ENCODE data around the gene OBP2A.
A peak's percentile ranks its signal among the peaks of the same experiment; 100 is the strongest.
"Not testable (repeated sequence)": the region's sequence is repeated elsewhere in the genome, so short reads cannot be mapped to it uniquely, and the experiment has no call there.

Gene OBP2A

GRCh38 chr9:135545646-135546176, at the start of gene OBP2A:
Gene OBP2A, plus strand, starts transcription at chr9:135546126. Its CDS starts 55 bp downstream, at chr9:135546181.
- not testable (repeated sequence) for H3K36me3 Mint-ChIP-seq (ENCODE audit: low read depth); H3K4me3 Mint-ChIP-seq; H3K27ac Mint-ChIP-seq; H3K4me1 Mint-ChIP-seq (ENCODE audit: low read depth); H3K9me3 Mint-ChIP-seq; DNase-seq
- peaks cover 16% of the 10 kb centered on the region for H3K27me3 Mint-ChIP-seq

- no peak for DNase-seq
- Mint-ChIP-seq H3K9me3 (no peaks in the 10 kb centered on the region), H3K27me3 (peaks cover 11% of the 10 kb centered on the region), H3K36me3 (ENCODE audit: low read depth) (peaks cover 25% of the 10 kb centered on the region), H3K4me3 (peak overlapping the region; percentile 92), H3K27ac (no peak overlapping the region), H3K4me1 (ENCODE audit: low read depth) (peaks cover 24% of the 10 kb centered on the region)
Observed at GRCh38 chr9:135498381-135499126, 47.4 kb upstream of the OBP2A start.

- peaks cover 11% of the 10 kb centered on the region for H3K27me3 Mint-ChIP-seq
- peaks cover 28% of the 10 kb centered on the region for H3K4me1 Mint-ChIP-seq (ENCODE audit: low read depth)
- H3K36me3 Mint-ChIP-seq (ENCODE audit: low read depth), result peaks cover 34% of the 10 kb centered on the region
- H3K27ac Mint-ChIP-seq, result peak overlapping the region; percentile 72
- DNase-seq, result peak; percentile 94
- H3K4me3 Mint-ChIP-seq, result peak overlapping the region; percentile 92
- no peaks in the 10 kb centered on the region for H3K9me3 Mint-ChIP-seq
Observed at GRCh38 chr9:135499326-135500070, 46.4 kb upstream of the OBP2A start.

- peak overlapping the region; percentile 96 for H3K27ac Mint-ChIP-seq
- peaks cover 40% of the 10 kb centered on the region for H3K36me3 Mint-ChIP-seq (ENCODE audit: low read depth)
- H3K4me3 Mint-ChIP-seq, result peak overlapping the region; percentile 92
- no peaks in the 10 kb centered on the region for H3K9me3 Mint-ChIP-seq
- H3K27me3 Mint-ChIP-seq, result peaks cover 6% of the 10 kb centered on the region
- no peak for DNase-seq
- peaks cover 29% of the 10 kb centered on the region for H3K4me1 Mint-ChIP-seq (ENCODE audit: low read depth)
Observed at GRCh38 chr9:135500071-135500524, 45.8 kb upstream of the OBP2A start.

- H3K4me3 Mint-ChIP-seq, result peak within 1 kb of the TSS; percentile 92
- no peaks in the 10 kb centered on the region for H3K9me3 Mint-ChIP-seq
- H3K4me1 Mint-ChIP-seq (ENCODE audit: low read depth), result peaks cover 29% of the 10 kb centered on the region
- peaks cover 6% of the 10 kb centered on the region for H3K27me3 Mint-ChIP-seq
- peaks cover 45% of the 10 kb centered on the region for H3K36me3 Mint-ChIP-seq (ENCODE audit: low read depth)
- peak within 1 kb of the TSS; percentile 96 for H3K27ac Mint-ChIP-seq
- DNase-seq, result peak; percentile 91
Observed at GRCh38 chr9:135500525-135501260, 45.2 kb upstream of the OBP2A start, which contains the start of gene MRPS2. Gene MRPS2, plus strand, starts transcription at chr9:135500682. Its CDS starts 29 bp downstream, at chr9:135500711.

GRCh38 chr9:135501261-135502167, 44.4 kb upstream of the OBP2A start:
- H3K4me1 Mint-ChIP-seq (ENCODE audit: low read depth), result peaks cover 29% of the 10 kb centered on the region
- peaks cover 45% of the 10 kb centered on the region for H3K36me3 Mint-ChIP-seq (ENCODE audit: low read depth)
- no peaks in the 10 kb centered on the region for H3K9me3 Mint-ChIP-seq
- peak overlapping the region; percentile 96 for H3K27ac Mint-ChIP-seq
- peak overlapping the region; percentile 92 for H3K4me3 Mint-ChIP-seq
- H3K27me3 Mint-ChIP-seq, result peaks cover 6% of the 10 kb centered on the region
- no peak for DNase-seq

- peak overlapping the region; percentile 81 for H3K27ac Mint-ChIP-seq
- peaks cover 29% of the 10 kb centered on the region for H3K4me1 Mint-ChIP-seq (ENCODE audit: low read depth)
- H3K9me3 Mint-ChIP-seq, result no peaks in the 10 kb centered on the region
- H3K27me3 Mint-ChIP-seq, result peaks cover 6% of the 10 kb centered on the region
- peaks cover 45% of the 10 kb centered on the region for H3K36me3 Mint-ChIP-seq (ENCODE audit: low read depth)
- DNase-seq, result no peak
- peak overlapping the region; percentile 92 for H3K4me3 Mint-ChIP-seq
Observed at GRCh38 chr9:135502168-135502872, 43.6 kb upstream of the OBP2A start.

GRCh38 chr9:135502873-135503321, 43.0 kb upstream of the OBP2A start:
- H3K27me3 Mint-ChIP-seq, result peaks cover 6% of the 10 kb centered on the region
- H3K9me3 Mint-ChIP-seq, result peaks cover 1% of the 10 kb centered on the region
- H3K4me1 Mint-ChIP-seq (ENCODE audit: low read depth), result peaks cover 29% of the 10 kb centered on the region
- no peak for DNase-seq
- peaks cover 45% of the 10 kb centered on the region for H3K36me3 Mint-ChIP-seq (ENCODE audit: low read depth)
- peak overlapping the region; percentile 63 for H3K27ac Mint-ChIP-seq
- H3K4me3 Mint-ChIP-seq, result peak overlapping the region; percentile 92

GRCh38 chr9:135503371-135504261, 42.3 kb upstream of the OBP2A start:
- Mint-ChIP-seq H3K27me3 (no peaks in the 10 kb centered on the region), H3K4me1 (ENCODE audit: low read depth) (peaks cover 29% of the 10 kb centered on the region), H3K9me3 (peaks cover 6% of the 10 kb centered on the region), H3K36me3 (ENCODE audit: low read depth) (peaks cover 45% of the 10 kb centered on the region), H3K27ac (peak overlapping the region; percentile 33), H3K4me3 (peak overlapping the region; percentile 38)
- DNase-seq, result no peak

- Mint-ChIP-seq H3K4me1 (ENCODE audit: low read depth) (peaks cover 26% of the 10 kb centered on the region), H3K36me3 (ENCODE audit: low read depth) (peaks cover 45% of the 10 kb centered on the region), H3K4me3 (no peak overlapping the region), H3K27me3 (no peaks in the 10 kb centered on the region), H3K9me3 (peaks cover 16% of the 10 kb centered on the region), H3K27ac (no peak overlapping the region)
- DNase-seq, result peak; percentile 68
Observed at GRCh38 chr9:135504262-135505243, 41.4 kb upstream of the OBP2A start.

GRCh38 chr9:135505406-135506187, 40.3 kb upstream of the OBP2A start:
- DNase-seq, result no peak
- Mint-ChIP-seq H3K27ac (no peak overlapping the region), H3K36me3 (ENCODE audit: low read depth) (peaks cover 43% of the 10 kb centered on the region), H3K9me3 (peaks cover 16% of the 10 kb centered on the region), H3K4me1 (ENCODE audit: low read depth) (peaks cover 25% of the 10 kb centered on the region), H3K4me3 (no peak overlapping the region), H3K27me3 (no peaks in the 10 kb centered on the region)

Data from activated T-cell treated with anti-CD3 and anti-CD28 coated beads, Interleukin-2, amount 50 U/mL, for 24 hours (primary cell).